Daoy (cell line): ENCODE measurements around the gene ARMC8. TPM values are rescaled to one million over a fixed set of nuclear protein-coding genes. Genes with fewer than 3 reads are reported as not detected.

Experiments used
- DNase-seq: peaks from one replicate; pipeline ENCODE4 v3.0.0-alpha.2; 2015; ENCODE audit warnings: low read depth
- total RNA-seq: library from RNA; depleted of rRNA; stranded (reverse); fragments of >200 nt; shearing (Covaris generic); gene quantifications from 2 replicates; pipeline ENCODE4 v1.2.3, GENCODE V29; 2014

The ARMC8 gene
- total RNA-seq, 1 experiment from 2014 or later: 56.3 TPM

DNA sequence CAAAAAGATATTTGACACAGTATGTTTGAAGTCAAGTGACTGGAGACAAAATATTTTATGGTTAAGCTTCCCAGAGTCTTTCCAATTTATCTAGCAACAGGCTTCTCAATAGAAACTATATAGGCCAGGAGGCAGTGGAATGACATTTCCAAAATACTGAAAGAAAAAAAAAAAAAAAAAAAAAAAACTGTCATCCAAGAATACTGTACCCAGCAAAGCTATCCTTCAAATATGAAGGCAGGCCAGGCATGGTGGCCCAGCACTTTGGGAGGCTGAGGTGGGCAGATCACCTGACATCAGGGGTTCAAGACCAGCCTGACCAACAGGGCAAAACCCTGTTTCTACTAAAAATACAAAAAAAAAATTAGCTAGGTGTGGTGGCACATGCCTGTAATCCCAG lies 121.7 kb downstream of the ARMC8 start:
- no peak for DNase-seq

- DNase-seq: no peak
These were observed 123.4 kb downstream of the ARMC8 start for GRCh38 chr3:138310494-138310893.

- DNase-seq: no peak
These were observed 127.7 kb downstream of the ARMC8 start for GRCh38 chr3:138314751-138315150.

DNA sequence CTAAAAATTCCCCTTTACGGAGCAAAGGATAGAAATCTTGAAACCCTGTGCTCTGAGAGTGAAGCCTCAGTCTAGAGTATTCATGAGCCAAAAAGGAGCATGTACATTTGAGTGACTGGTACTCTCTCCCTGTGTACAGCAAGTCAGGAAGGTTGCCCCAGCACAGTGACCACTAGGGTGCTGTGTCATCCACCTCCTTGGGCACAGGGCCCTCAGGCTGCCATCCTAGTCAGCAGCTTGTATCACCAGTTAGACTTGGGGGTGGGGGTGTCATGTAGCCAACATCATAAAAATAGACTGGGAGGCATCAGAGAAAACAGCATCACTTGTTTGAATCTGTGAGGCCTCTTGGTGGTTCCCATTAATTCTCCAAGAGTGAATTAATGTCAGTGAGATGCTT lies 130.6 kb downstream of the ARMC8 start:
- no peak for DNase-seq

DNA sequence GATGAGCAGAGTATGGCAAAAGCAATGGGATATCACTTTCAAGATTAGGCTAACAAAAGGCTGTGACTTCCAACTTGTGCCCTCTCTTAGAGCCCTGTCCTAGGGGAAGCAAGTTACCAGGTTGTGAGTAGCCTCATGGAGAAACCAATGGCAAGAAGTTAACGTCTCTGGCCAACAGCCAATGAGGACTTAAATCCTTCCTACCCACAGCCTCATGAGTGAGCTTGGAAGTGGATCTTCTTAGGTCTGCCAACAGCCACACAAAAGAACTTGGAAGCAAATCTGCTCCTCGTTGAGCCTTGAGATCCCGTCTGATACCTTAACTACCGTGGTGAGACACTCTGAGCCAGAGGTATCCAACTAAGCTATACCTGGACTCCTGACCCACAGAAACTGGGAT lies 136.9 kb downstream of the ARMC8 start:
- no peak for DNase-seq

DNA sequence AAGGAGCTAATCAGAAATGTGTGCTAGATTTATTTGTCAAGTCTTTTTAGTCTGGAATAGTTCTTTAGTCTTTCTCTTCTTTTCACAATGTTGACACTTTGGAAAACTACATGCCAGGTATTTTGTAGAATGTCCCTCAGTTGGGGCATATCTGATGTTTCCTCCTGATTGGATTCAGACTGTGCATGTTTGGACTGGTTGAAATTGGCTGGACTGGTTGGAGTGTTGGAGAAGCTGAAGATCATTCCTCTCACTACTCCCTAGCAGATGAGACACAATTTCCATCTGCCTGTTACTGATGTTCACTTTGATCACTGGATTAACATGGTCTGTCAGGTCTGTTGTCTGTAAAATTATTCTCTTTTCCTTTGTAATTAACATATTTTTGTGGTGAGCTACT lies 138.9 kb downstream of the ARMC8 start:
- DNase-seq: no peak

GRCh38 chr3:138326866-138327595 lies 139.9 kb downstream of the ARMC8 start:
- no peak for DNase-seq

- DNase-seq: no peak
These were observed 140.7 kb downstream of the ARMC8 start for GRCh38 chr3:138327831-138328230.

DNA sequence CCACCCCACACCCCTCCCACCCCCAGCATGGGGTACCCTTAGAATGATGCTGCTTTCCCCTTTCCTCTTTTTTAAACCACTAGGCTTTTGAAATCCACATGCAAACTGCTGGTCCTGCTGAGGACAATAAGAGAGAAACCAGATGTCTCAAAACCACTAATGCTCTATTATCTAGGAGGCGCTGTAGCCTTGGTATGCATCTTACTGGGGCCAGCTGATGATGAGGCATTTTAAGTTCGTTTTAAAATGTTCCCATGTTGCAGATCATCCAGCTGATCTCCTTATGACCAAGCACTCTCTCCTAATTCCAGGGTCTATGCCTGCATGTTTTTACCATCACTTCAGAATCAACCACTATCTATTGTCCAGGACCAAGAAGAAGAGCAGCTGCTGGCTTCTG lies 141.2 kb downstream of the ARMC8 start:
- DNase-seq: no peak

GRCh38 chr3:138329127-138329983 lies 142.3 kb downstream of the ARMC8 start, which contains the start of gene NME9:
Gene NME9 (minus strand): TSS chr3:138329851. CDS start chr3:138329335, 516 bp downstream.
- peak; percentile 93 for DNase-seq

DNA sequence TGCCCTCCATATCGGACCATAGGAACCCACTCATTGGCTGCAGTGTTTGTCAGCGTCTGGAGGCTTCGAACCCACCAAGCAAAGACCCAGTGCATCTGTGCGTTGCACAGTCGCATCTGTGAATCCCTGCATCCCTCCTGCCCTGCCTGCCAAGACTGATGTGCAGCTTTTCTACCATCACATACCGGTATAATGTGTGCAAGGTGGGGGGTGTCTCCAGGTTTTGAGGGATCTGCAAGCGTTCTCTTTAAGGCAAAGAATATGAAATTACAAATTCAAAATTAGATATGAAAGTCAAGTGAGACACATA lies 142.8 kb downstream of the ARMC8 start:
- DNase-seq: no peak

GRCh38 chr3:138331143-138331894 lies 144.2 kb downstream of the ARMC8 start:
- no peak for DNase-seq

DNA sequence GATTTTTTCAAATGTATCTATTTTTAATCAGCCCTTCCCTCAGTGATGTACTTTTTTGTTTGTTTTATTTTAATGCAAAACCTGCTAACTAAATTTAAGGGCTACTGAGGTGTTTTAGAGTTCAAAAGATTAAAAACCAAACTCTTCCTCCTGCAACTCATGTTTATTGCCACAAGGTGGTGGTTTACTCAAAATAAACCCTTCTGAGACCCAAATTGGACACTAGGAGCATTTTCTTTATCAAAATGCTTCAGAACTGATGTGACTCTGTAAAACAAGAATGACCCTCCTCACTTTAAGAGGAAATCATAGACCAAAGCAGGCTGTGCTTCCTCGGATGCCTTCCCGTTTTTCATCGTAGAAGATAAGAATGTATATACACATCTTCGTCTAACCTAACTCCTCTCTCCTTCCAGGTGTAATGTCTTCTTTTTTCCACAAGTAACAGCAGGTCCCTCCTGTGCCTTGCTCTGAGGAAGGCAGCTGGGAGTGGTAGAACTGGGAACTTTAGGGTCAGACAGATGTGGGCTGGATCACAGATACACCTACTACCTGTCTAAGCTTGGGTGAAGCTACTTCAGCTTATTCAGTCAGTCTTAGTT lies 145.5 kb downstream of the ARMC8 start:
- no peak for DNase-seq

DNA sequence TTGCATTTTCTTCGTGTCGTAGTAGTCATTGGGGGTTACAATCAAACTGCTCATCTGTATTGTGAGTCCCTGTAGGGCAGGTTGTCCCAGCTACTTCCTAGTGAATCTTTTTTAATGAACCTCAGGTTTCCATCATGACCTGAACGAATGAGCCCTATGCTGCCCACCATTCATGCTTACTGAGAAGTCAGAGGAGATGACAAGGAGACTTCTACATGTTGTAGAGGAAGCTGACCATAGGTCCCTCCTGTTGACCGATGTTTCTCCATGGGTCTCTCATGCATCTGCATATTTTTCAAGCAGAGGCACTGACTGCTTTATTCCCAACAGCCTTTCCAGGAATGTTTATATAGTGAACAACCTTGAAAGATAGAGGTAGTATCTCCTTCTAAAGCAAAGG lies 147.5 kb downstream of the ARMC8 start:
- no peak for DNase-seq

- no peak for DNase-seq
These were observed 149.4 kb downstream of the ARMC8 start for GRCh38 chr3:138336454-138336999.

GRCh38 chr3:138338244-138338643 lies 151.1 kb downstream of the ARMC8 start:
- DNase-seq: no peak

- DNase-seq: no peak
These were observed 151.7 kb downstream of the ARMC8 start for GRCh38 chr3:138338811-138339210.

DNA sequence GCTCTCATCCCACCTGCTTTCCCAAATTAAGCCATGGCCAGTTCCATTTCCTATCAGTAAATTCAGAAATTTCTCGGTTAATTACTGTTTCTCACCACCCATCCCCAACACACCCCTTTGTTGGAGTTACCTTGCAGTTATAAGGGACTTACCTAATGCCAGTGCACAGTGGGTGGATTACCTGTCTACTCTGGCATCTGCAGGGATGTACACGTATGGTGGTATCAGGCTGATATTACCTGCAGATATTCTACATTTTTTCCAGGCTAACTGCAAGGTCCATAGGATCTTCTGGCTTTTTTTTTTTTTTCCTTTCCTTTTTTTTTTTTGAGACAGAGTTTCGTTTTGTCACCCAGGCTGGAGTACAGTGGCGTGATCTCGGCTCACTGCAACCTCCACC lies 153.4 kb downstream of the ARMC8 start:
- DNase-seq: no peak

- DNase-seq: no peak
These were observed 157.7 kb downstream of the ARMC8 start for GRCh38 chr3:138344754-138345153.
